Ascending aorta (tissue), 2 donors: ENCODE data around the gene CCDC92B. TPM values are rescaled to one million over a fixed set of nuclear protein-coding genes. Genes with fewer than 3 reads are reported as not detected.

Source experiments
- DNase-seq, 2 donors: peaks; one replicate each; pipeline ENCODE4 v3.0.0-alpha.2; 2019; ENCODE audit warnings: low spot score in 2 of 2
- H3K27ac ChIP-seq, 2 donors: fragments of 200-600 bp; sonication (generic); one replicate each; pipeline ENCODE4 v1.5.1; 2016 to 2017; ENCODE audit warnings: mild to moderate bottlenecking in 1 of 2
- H3K27me3 ChIP-seq: fragments of 200-600 bp; sonication (generic); one replicate; pipeline ENCODE4 v1.5.1; 2017
- H3K36me3 ChIP-seq, 2 donors: fragments of 200-600 bp; sonication (generic); one replicate each; pipeline ENCODE4 v1.5.1; 2016
- H3K4me1 ChIP-seq, 2 donors: fragments of 200-600 bp; sonication (generic); one replicate each; pipeline ENCODE4 v1.5.1; 2016 to 2017; ENCODE audit warnings: mild to moderate bottlenecking in 1 of 2
- H3K4me3 ChIP-seq, 2 donors: fragments of 200-600 bp; sonication (generic); one replicate each; pipeline ENCODE4 v1.5.1; 2016 to 2017; ENCODE audit warnings: mild to moderate bottlenecking in 1 of 2
- H3K9me3 ChIP-seq, 2 donors: fragments of 200-600 bp; sonication (generic); one replicate each; pipeline ENCODE4 v1.5.1; 2016
- CTCF ChIP-seq, 3 experiments: fragments of 200-600 bp in 2 of 3; fragments of 450-650 bp in 1 of 3; sonication (generic) in 2 of 3; IDR thresholded peaks; one replicate each; pipeline ENCODE4 v1.5.1; 2016 to 2019; ENCODE audit warnings: antibody characterized with exemption in 3 of 3, mild to moderate bottlenecking in 1 of 3, moderate library complexity in 1 of 3
- intact Hi-C: fragments of 100-400 bp; cut with DNase I; formaldehyde crosslinking; loops from one replicate; pipeline ENCODE4 v1.15.1; 2023
- total RNA-seq: library from RNA; depleted of rRNA; stranded (reverse); fragments of >200 nt; gene quantifications from one replicate; pipeline ENCODE4 v1.1.0, GENCODE V29; 2016

CCDC92B gene
- total RNA-seq, 1 donor from 2014 or later: not detected

- no peak for TF ChIP-seq CTCF (IDR thresholded peaks at IDR 0.05)
- peaks cover 78 to 96% of the 10 kb centered on the region in 2 donors for H3K36me3 ChIP-seq
- H3K27ac ChIP-seq: no peak overlapping the region
- no peaks in the 10 kb centered on the region for H3K4me1 ChIP-seq
- H3K27me3 ChIP-seq: no peaks in the 10 kb centered on the region
- intact Hi-C loops: no loop called here
- no peaks in the 10 kb centered on the region for H3K9me3 ChIP-seq
- peak; percentile 5 to 59 for DNase-seq
- no peak overlapping the region for H3K4me3 ChIP-seq
These were observed 54.0 kb downstream of the CCDC92B start for GRCh38 chr17:2695243-2695960.

DNA sequence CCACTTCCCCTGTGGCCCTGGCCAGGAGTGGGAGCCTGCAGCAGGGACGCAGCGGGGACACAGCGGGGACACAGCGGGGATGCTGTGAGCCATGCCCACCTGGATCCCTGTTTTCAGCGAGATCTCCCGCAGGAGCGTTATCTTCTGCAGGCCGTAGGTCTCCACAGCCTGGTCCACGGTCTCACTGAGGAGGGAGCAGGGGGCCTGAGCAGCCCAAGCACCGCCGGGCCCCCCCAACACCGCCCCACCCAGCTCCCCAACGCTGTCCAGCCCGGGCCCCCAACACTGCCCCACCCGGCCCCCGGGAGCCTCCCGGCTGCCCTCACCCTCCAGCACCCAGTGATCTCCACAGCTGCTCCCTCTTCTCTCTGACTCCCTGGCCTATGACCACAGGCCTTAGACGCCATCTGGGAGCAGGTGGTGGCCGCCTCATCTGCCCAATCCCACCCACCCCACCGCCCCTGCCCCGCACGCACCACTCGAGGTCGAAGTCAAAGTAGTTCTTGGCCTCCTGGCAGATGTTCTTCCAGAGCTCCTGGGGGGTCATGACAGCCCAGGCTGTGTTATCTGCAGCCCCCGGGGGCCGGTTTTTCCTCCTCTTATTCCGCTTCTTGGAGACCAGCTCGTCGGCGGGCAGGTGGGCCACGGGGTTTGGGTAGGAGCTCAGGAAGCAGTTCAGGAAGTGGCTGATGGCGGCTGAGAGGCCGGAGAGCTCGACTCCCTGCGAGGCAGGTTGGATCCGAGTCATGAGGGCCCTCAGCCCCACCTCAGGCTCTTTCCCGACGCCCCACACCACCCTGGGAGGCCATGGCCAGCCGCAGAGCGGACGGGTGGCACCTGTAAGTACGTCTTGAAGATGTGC is 54.8 kb downstream of the CCDC92B start:
- Histone ChIP-seq H3K4me3 (no peak overlapping the region), H3K27ac (no peak overlapping the region), H3K4me1 (no peaks in the 10 kb centered on the region), H3K9me3 (no peaks in the 10 kb centered on the region), H3K36me3 (peaks cover 73 to 90% of the 10 kb centered on the region in 2 donors), H3K27me3 (no peaks in the 10 kb centered on the region)
- no peak for TF ChIP-seq CTCF (IDR thresholded peaks at IDR 0.05)
- intact Hi-C loops: no loop called here
- DNase-seq: peak in 1 of 2 donors; percentile 5

DNA sequence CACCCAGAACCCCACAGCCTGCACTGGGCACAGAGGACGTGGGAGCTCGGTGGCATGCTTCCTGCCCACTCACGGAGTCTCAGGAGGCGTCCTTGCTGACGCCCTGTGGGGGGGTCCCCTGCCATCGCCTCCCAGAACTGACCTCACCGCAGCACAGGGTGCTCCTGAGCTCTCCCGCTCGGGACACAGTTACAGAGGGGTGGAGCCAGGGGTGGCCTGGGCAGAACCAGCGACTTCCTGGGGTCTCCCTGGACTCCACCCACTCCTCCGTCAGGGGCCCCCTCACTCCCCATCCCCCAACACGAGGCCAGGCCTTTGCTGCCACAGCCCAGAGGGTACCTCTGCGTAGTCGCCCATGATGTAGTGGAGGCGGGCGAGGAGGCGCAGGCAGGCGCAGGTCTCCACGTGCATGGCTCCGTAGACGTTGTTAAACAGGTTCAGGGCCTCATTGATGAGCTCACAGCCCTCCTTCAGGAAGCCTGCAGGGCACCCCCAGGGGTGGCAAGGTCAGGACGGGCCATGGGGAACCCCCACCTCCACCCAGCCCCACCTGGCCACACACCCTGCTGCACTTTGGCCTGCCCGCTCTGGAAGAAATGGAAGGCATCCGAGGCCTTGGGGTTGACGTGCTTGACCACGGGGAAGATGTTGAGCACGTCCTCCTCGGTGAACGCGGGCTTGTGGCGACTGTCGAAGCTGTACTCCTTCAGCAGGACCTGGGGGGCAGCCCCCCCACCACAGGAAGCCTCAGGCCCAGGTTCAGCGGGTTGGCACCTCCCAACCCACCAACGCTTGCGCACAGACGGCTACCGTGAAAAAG is 55.7 kb downstream of the CCDC92B start:
- Histone ChIP-seq H3K4me3 (no peak overlapping the region), H3K36me3 (peaks cover 70 to 81% of the 10 kb centered on the region in 2 donors)

GRCh38 chr17:2692781-2693135 is 56.7 kb downstream of the CCDC92B start:
- intact Hi-C loops: no loop called here
- H3K27me3 ChIP-seq: no peaks in the 10 kb centered on the region
- no peak overlapping the region for H3K27ac ChIP-seq
- H3K4me1 ChIP-seq: no peaks in the 10 kb centered on the region
- no peaks in the 10 kb centered on the region for H3K9me3 ChIP-seq
- H3K36me3 ChIP-seq: peaks cover 61 to 71% of the 10 kb centered on the region in 2 donors
- no peak for TF ChIP-seq CTCF (IDR thresholded peaks at IDR 0.05)
- no peak for DNase-seq
- no peak overlapping the region for H3K4me3 ChIP-seq

More for the DNA sequence above, 55.7 kb downstream of the CCDC92B start:
- no peak for TF ChIP-seq CTCF (IDR thresholded peaks at IDR 0.05)
- H3K4me1 ChIP-seq: no peaks in the 10 kb centered on the region
- H3K27ac ChIP-seq: no peak overlapping the region
- H3K9me3 ChIP-seq: no peaks in the 10 kb centered on the region
- no peaks in the 10 kb centered on the region for H3K27me3 ChIP-seq
- intact Hi-C loops: no loop called here
- DNase-seq: peak in 1 of 2 donors; percentile 59

DNA sequence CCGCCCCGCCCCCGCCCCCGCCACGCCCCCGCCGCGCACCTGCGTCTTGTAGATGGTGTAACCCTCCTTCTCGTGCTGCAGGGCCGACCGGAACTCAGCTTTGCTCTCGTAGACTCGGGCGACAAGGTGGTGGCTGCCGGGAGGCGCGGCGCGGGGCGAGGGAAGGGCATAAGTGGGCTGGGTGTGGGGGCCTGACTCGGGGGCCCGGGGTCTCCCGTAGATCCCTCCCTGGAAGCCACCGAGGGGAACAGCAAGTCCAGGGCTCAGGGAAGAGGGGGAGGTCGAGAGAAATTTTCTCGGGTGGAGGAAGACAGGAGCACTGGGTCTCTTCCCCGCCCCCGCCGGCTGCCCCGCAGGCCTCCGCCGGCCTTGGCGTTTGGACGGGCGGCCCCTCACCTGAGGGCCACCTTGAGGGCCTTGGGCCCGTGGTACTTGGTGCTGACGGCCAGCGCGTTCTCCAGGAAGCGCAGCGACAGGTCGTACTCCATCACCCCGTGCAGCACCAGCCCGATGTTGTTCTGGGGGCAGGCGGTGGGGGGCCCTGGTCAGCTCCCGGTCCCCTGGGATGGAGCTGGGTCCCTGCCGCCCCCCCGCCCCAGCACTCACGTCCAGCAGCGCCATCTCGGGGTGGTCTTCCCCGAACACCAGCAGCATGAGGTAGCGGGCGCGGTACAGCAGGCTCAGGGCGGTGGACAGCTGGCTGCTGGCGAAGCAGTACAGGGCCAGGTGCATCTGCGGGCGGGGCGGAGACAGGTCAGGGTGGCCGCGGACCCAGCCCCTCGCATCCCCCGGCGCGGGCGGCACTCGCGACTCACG is 57.3 kb downstream of the CCDC92B start:
- Histone ChIP-seq H3K27ac (no peak overlapping the region), H3K27me3 (no peaks in the 10 kb centered on the region), H3K36me3 (peaks cover 55 to 65% of the 10 kb centered on the region in 2 donors), H3K9me3 (no peaks in the 10 kb centered on the region), H3K4me3 (no peak overlapping the region), H3K4me1 (peaks cover 0 to 5% of the 10 kb centered on the region in 2 donors)
- peak; percentile 8 to 62 for DNase-seq
- intact Hi-C loops: no loop called here
- TF ChIP-seq CTCF (IDR thresholded peaks at IDR 0.05): no peak
